NAMALWA (cell line): ENCODE measurements around the gene UGT1A7.

ENCODE experiments used
- DNase-seq: peaks from one replicate; pipeline ENCODE4 v3.0.0-alpha.2; 2015; ENCODE audit warnings: low spot score

The UGT1A7 gene

DNA sequence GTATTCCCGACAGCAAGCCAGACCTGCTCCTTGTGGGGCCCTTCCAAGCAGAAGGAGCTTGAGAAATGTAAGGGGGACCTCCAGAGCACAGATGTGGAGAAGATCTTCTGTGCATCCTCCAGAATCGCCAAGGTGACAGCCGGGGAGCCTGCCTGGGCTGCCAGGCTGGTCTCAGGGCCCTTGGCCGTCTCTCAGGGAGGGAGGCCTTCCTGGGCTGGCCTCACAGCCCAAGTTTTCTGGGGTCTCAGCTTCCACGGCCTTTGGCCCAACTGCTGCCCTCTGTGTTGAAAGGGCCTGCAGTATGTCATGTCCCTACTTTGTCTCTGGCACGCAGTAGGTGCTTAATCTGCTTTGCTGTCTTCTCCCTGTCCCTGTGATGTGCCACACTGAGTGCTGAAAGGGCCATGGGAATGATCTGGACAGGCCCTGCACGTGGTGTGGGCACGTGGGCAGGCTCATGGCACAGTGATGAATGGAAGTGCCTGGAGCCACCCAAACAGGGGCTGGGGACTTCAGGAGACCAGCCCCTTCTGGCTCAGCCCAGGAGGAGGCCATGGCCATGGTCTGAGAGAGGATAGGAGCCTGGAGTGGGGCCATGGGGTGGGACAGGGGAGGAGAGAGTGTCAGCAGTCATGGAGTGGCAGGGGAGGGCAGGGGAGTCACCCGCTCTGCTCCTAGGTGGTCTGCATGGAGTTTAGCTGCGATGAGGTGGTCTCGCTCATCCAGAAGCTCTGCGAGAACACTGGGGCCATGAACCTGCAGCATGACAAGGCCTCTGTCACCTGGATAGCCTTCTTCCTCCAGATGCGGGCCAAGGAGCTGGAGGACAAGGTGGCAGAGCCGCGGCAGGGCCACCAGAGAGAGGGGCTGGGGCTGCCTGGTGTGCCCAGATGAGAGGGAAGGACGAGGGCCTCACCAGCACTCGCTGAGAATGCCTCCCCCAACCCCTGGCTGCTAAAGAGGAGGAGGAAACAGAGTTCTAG is 137.2 kb downstream of the UGT1A7 start:
- no peak for DNase-seq

GRCh38 chr2:233819884-233820773 is 138.4 kb downstream of the UGT1A7 start:
- no peak for DNase-seq

GRCh38 chr2:233820774-233821105 is 139.0 kb downstream of the UGT1A7 start:
- DNase-seq, result no peak

DNA sequence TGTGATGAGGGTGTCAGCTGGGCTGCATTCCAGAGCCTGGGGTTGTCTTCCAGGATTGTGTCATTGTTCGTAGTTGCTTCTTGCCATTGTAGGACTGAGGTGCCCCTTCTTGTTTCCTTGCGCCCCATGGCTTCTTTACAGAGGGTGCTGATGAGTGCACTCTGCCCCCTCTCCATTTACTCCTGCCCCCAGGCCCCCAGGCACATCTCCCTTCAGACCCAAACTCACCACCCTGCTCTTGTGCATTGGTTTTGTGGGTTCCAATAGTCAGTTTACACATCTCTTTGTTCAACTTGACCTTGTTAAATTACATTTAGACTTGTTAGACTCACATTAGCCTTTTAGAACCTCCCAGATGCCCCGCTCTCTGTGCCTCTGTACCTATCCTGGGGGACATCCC is 139.5 kb downstream of the UGT1A7 start:
- DNase-seq, result no peak

GRCh38 chr2:233821709-233822100 is 140.0 kb downstream of the UGT1A7 start:
- DNase-seq, result no peak

DNA sequence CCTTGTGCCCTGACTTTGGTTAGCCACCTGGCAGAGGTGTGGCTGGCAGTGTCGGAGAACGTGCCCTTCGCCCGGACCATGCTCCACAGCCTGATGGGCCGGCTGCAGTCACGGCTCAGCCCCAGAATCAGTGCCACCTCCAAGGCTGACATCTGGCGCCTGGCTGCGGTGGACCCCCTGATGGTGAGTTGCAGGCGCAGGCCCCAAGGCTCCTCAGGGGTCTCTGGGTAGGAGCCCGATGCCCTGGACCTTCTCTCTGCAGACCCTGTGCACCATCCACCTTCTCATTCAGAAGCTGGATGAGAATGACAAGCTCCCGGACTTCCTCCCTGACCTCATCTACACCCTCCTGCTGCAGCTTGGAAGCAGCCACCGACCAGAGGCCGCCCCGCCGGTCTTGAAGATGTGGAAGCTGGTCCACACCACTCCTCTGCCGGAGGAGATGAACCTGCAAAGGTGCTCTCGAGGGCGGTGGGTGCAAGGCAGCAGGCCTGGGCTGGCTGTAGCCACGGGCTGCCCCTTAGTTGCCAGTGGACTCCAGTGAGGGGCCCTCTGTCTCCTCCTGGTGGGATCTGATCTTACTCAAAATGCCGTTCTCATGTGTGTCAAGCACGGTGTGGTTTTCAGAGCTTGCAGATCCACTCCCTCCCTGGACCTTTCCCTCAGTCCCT is 140.5 kb downstream of the UGT1A7 start:
- no peak for DNase-seq
